ENCODE data around the gene OR10A6. TPM values are rescaled to one million over a fixed set of nuclear protein-coding genes. Genes with fewer than 3 reads are reported as not detected.

Gene OR10A6
- total and polyA plus RNA-seq, 10 of the 15 experiments (the other 5 are each of a cell fraction or from before 2014, with no cell fraction given), result not detected

DNA sequence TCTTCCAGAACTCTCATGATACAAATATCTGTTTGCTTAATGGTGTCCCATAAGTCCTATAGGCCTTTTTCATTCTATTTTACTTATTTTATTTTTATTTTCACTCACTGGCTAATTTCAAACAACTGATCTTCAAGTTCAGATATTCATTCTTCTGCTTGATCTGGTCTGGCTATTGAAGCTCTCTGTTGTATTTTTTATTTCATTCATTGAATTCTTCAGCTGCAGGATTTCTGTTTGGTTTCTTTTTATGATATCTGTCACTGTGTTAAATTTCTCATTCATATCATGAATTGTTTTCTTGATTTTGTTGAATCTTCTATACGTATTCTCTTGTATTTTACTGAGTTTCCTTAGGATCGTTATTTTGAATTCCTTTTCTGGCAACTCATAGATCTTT is 13.1 kb upstream of the OR10A6 start:
- Histone ChIP-seq H3K9ac (ENCODE audit: control insufficient read depth, insufficient read depth, low read length) (no peak overlapping the region), H3K27me3 (replicated peaks in 1 of 2; ENCODE audit: control insufficient read depth in 2 of 2, insufficient read depth in 2 of 2, low read length in 1 of 2) (peaks cover 0 to 2% of the 10 kb centered on the region in 2 experiments; a peak in 3 of 4 replicates), H3K36me3 (ENCODE audit: control insufficient read depth in 2 of 2, insufficient read depth in 2 of 2, low read length in 1 of 2) (no peaks in the 10 kb centered on the region), H3K4me3 (no peak overlapping the region), H3K4me2 (ENCODE audit: control insufficient read depth, insufficient read depth) (no peak overlapping the region), H4K20me1 (ENCODE audit: control insufficient read depth, insufficient read depth) (no peaks in the 10 kb centered on the region), H3K4me1 (ENCODE audit: control insufficient read depth, insufficient read depth, low read length) (no peaks in the 10 kb centered on the region), H3K27ac (ENCODE audit: control insufficient read depth, insufficient read depth) (no peak overlapping the region), H2AFZ (ENCODE audit: control insufficient read depth, low read depth, low read length) (no peak overlapping the region), H3K9me3 (replicated peaks; ENCODE audit: control insufficient read depth, insufficient read depth, low read length) (no peaks in the 10 kb centered on the region; the same call in 2 of the 3 replicates), H3K79me2 (ENCODE audit: control insufficient read depth, insufficient read depth, low read length) (no peaks in the 10 kb centered on the region)
- ChIA-PET RAD21 (ENCODE audit: unreplicated experiment) (no interaction called here), CTCF (no interaction called here), POLR2A (no interaction called here), SMC1A (ENCODE audit: uncharacterized antibody, unreplicated experiment) (no interaction called here)
- in situ Hi-C loops (cut with MboI), result no loop called here
- BruUV-seq (replicated peaks), result no TSS peak
- DNase-seq (ENCODE audit: low read depth, low spot score) (no peak), FAIRE-seq (no peak), ATAC-seq (no peak)
- WGBS (ENCODE audit: insufficient coverage, insufficient replicate concordance, low lambda C conversion rate, missing lambda C conversion rate), result 33% methylated on average over 2 of the region's 2 CpGs
- TF ChIP-seq YY1 (IDR thresholded peaks at IDR 0.05; ENCODE audit: low read depth, low read length), result no peak
- TF ChIP-seq ZSCAN29 (IDR thresholded peaks at IDR 0.05), result no peak
- no peak for TF ChIP-seq TAF1 (IDR thresholded peaks at IDR 0.05; ENCODE audit: borderline replicate concordance, low read depth, low read length)
- no peak for TF ChIP-seq WRNIP1 (IDR thresholded peaks at IDR 0.05; ENCODE audit: borderline replicate concordance, low read depth, low read length)
- TF ChIP-seq MXI1 (IDR thresholded peaks at IDR 0.05; ENCODE audit: low read depth, low read length), result no peak
- no peak for TF ChIP-seq BCL11A (IDR thresholded peaks at IDR 0.05; ENCODE audit: low read depth, low read length)
- TF ChIP-seq ZZZ3 (IDR thresholded peaks at IDR 0.05; ENCODE audit: control insufficient read depth, insufficient read length, low read depth), result no peak
- intact Hi-C loops (cut with micrococcal nuclease; ENCODE audit: unreplicated experiment), result no loop called here

DNA sequence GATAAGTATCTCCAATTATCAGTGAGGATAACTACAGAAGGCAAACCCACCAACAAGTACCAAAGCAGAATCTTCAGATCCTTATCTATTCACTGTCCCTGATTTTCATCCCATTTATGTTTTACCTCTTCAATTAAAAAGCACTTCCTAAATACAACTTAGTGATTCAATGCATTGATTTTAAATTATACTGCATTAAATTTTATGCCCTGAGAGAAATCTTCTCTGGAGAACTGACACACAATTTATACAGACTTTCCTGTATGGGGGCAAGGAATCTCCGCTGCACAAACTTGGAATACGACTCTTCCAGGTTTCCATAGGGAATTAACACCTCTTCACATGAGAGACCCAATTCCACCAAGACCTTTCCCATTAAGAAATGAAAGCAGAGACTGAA is 10.5 kb upstream of the OR10A6 start, which contains the start of gene OR10A3:
Gene OR10A3, minus strand, starts transcription at position 101 of the 400 bp plus-strand sequence. CDS start 2,188 bp downstream, outside the sequence.
- no TSS peak for BruUV-seq (replicated peaks)
- H3K9me3 ChIP-seq (replicated peaks; ENCODE audit: control insufficient read depth, insufficient read depth, low read length), result no peaks in the 10 kb centered on the region; the same call in 2 of the 3 replicates
- no peaks in the 10 kb centered on the region for H4K20me1 ChIP-seq (ENCODE audit: control insufficient read depth, insufficient read depth)
- H3K36me3 ChIP-seq (ENCODE audit: control insufficient read depth in 2 of 2, insufficient read depth in 2 of 2, low read length in 1 of 2), result no peaks in the 10 kb centered on the region
- no peaks in the 10 kb centered on the region for H3K4me1 ChIP-seq (ENCODE audit: control insufficient read depth, insufficient read depth, low read length)
- ChIA-PET POLR2A (no interaction called here), RAD21 (ENCODE audit: unreplicated experiment) (no interaction called here), CTCF (no interaction called here), SMC1A (ENCODE audit: uncharacterized antibody, unreplicated experiment) (interaction anchor here (0.7 kb wide), 1 partner anchor 72 kb away, joined by 3 read pairs; no protein-coding TSS in a partner anchor)
- 0% methylated on average over 2 of the region's 2 CpGs for WGBS (ENCODE audit: insufficient coverage, insufficient replicate concordance, low lambda C conversion rate, missing lambda C conversion rate)
- H3K4me3 ChIP-seq, result no peak within 1 kb of the TSS
- no peaks in the 10 kb centered on the region for H3K79me2 ChIP-seq (ENCODE audit: control insufficient read depth, insufficient read depth, low read length)
- ATAC-seq (no peak), DNase-seq (ENCODE audit: low read depth, low spot score) (no peak), FAIRE-seq (no peak)
- intact Hi-C loops (cut with micrococcal nuclease; ENCODE audit: unreplicated experiment), result no loop called here
- H2AFZ ChIP-seq (ENCODE audit: control insufficient read depth, low read depth, low read length), result no peak within 1 kb of the TSS
- H3K4me2 ChIP-seq (ENCODE audit: control insufficient read depth, insufficient read depth), result no peak within 1 kb of the TSS
- H3K9ac ChIP-seq (ENCODE audit: control insufficient read depth, insufficient read depth, low read length), result no peak within 1 kb of the TSS
- H3K27ac ChIP-seq (ENCODE audit: control insufficient read depth, insufficient read depth), result no peak within 1 kb of the TSS
- peaks cover 0 to 2% of the 10 kb centered on the region in 2 experiments; a peak in 2 of 4 replicates for H3K27me3 ChIP-seq (replicated peaks in 1 of 2; ENCODE audit: control insufficient read depth in 2 of 2, insufficient read depth in 2 of 2, low read length in 1 of 2)
- in situ Hi-C loops (cut with MboI), result no loop called here
- TF ChIP-seq JUND (IDR thresholded peaks at IDR 0.05; ENCODE audit: low read depth, low read length) (no peak), TBL1XR1 (IDR thresholded peaks at IDR 0.05; ENCODE audit: low read depth, low read length) (no peak), ZNF384 (IDR thresholded peaks at IDR 0.05; ENCODE audit: borderline replicate concordance, low read depth, low read length) (no peak), JUNB (IDR thresholded peaks at IDR 0.05) (no peak), MYB (IDR thresholded peaks at IDR 0.05; ENCODE audit: borderline replicate concordance, low read depth, low read length) (no peak), NFIC (IDR thresholded peaks at IDR 0.05; ENCODE audit: low read depth, low read length) (no peak), RUNX3 (IDR thresholded peaks at IDR 0.05; ENCODE audit: low read length) (no peak), RFX5 (IDR thresholded peaks at IDR 0.05; ENCODE audit: low read depth, low read length) (no peak)
- TF ChIP-seq, protein P1, sequence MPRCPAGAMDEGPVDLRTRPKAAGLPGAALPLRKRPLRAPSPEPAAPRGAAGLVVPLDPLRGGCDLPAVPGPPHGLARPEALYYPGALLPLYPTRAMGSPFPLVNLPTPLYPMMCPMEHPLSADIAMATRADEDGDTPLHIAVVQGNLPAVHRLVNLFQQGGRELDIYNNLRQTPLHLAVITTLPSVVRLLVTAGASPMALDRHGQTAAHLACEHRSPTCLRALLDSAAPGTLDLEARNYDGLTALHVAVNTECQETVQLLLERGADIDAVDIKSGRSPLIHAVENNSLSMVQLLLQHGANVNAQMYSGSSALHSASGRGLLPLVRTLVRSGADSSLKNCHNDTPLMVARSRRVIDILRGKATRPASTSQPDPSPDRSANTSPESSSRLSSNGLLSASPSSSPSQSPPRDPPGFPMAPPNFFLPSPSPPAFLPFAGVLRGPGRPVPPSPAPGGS (IDR thresholded peaks at IDR 0.05; ENCODE audit: borderline replicate concordance, insufficient read depth, low read depth, low read length, poor library complexity, severe bottlenecking), result no peak
- TF ChIP-seq, protein P2, sequence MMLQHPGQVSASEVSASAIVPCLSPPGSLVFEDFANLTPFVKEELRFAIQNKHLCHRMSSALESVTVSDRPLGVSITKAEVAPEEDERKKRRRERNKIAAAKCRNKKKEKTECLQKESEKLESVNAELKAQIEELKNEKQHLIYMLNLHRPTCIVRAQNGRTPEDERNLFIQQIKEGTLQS (IDR thresholded peaks at IDR 0.05; ENCODE audit: borderline replicate concordance, extremely low read depth, low read depth, low read length), result no peak
- TF ChIP-seq, protein P3, sequence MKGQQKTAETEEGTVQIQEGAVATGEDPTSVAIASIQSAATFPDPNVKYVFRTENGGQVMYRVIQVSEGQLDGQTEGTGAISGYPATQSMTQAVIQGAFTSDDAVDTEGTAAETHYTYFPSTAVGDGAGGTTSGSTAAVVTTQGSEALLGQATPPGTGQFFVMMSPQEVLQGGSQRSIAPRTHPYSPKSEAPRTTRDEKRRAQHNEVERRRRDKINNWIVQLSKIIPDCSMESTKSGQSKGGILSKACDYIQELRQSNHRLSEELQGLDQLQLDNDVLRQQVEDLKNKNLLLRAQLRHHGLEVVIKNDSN (IDR thresholded peaks at IDR 0.05; ENCODE audit: borderline replicate concordance, extremely low read length, insufficient read depth, low read depth, low read length), result no peak

Data from GM12878 (cell line).